OCI-LY1 (cell line): ENCODE results near the gene OR51M1.

Experiments used
- EZH2 ChIP-seq: fragments of 200-600 bp; sonication (generic), shearing (Covaris generic); IDR thresholded peaks from 2 replicates; pipeline ENCODE4 v1.8.0; 2017; ENCODE audit warnings: borderline replicate concordance, mixed run types, mild to moderate bottlenecking, antibody characterized with exemption, low read length, moderate library complexity, mixed read lengths
- TF ChIP-seq, protein P1 (sequence below): fragments of 200-600 bp; sonication (generic), shearing (Covaris generic); IDR thresholded peaks from 2 replicates; pipeline ENCODE4 v1.5.1; 2017; ENCODE audit warnings: mild to moderate bottlenecking, antibody characterized with exemption, low read length, moderate library complexity, mixed read lengths

DNA sequence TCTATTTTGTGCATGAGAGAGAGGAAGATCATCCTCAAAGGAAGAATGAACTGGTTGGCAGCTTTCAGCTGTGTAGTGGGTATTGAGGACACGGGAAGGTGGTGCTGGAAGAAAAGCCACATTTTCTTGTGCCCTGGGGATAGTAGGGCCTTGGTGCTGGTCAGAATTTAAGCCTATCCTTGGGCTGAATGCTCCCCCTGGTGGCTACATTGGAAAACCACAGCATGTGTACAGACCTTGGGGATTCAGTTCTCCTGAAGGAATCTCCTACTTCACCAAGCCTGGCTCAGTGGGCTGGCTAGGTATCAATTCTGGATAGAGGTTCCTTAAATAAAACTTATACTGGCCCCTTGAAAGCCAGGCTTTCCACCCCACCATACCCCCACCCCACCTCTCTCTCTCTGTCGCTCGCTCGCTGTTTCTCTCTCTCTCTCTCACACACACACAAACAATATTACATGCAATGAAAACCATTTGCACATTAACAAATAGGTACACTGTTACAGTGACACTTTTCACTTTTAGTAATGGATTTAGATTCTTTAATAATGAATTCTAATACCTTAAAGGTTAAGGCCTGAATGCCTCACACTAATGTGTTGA lies 2.8 kb upstream of the OR51M1 start:
- TF ChIP-seq, protein P1, sequence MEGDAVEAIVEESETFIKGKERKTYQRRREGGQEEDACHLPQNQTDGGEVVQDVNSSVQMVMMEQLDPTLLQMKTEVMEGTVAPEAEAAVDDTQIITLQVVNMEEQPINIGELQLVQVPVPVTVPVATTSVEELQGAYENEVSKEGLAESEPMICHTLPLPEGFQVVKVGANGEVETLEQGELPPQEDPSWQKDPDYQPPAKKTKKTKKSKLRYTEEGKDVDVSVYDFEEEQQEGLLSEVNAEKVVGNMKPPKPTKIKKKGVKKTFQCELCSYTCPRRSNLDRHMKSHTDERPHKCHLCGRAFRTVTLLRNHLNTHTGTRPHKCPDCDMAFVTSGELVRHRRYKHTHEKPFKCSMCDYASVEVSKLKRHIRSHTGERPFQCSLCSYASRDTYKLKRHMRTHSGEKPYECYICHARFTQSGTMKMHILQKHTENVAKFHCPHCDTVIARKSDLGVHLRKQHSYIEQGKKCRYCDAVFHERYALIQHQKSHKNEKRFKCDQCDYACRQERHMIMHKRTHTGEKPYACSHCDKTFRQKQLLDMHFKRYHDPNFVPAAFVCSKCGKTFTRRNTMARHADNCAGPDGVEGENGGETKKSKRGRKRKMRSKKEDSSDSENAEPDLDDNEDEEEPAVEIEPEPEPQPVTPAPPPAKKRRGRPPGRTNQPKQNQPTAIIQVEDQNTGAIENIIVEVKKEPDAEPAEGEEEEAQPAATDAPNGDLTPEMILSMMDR: peak; percentile 64
- TF ChIP-seq EZH2: no peak
